OCI-LY7 (cell line): ENCODE measurements around the gene HLA-DPB1. TPM values are rescaled to one million over a fixed set of nuclear protein-coding genes. Genes with fewer than 3 reads are reported as not detected.

Source experiments
- BruUV-seq: library from RNA; stranded (reverse); fragments of 400-500 nt; replicated peaks from 2 replicates; lab custom pipeline; 2021; lab: Mats Ljungman, UMichigan
- CTCF ChIA-PET: fragments of 300-600 bp; sonication (Branson Sonifier 250); formaldehyde crosslinking; loops from one replicate; lab custom pipeline; 2022; ENCODE audit warnings: antibody characterized with exemption; ENCODE audit not compliant: unreplicated experiment; lab: Charles Lee
- POLR2A ChIA-PET: fragments of 300-600 bp; sonication (Branson Sonifier 250); formaldehyde crosslinking; loops from one replicate; lab custom pipeline; 2022; ENCODE audit warnings: antibody characterized with exemption; lab: Charles Lee
- DNase-seq: peaks from one replicate; pipeline ENCODE4 v3.0.0-alpha.2; 2015; ENCODE audit warnings: low spot score
- H2AFZ ChIP-seq: fragments of 200-600 bp; sonication (generic), shearing (Covaris generic); 2 replicates; pipeline ENCODE4 v1.6.1; 2014; ENCODE audit warnings: mild to moderate bottlenecking, antibody characterized with exemption, low read length, moderate library complexity
- H3K27ac ChIP-seq: fragments of 200-600 bp; sonication (generic); 2 replicates; pipeline ENCODE4 v1.5.1; 2014; ENCODE audit warnings: mixed run types, low read depth, mild to moderate bottlenecking, moderate library complexity, low read length, inconsistent platforms; ENCODE audit not compliant: poor library complexity, severe bottlenecking
- H3K36me3 ChIP-seq: fragments of 200-600 bp; sonication (generic); 2 replicates; pipeline ENCODE4 v1.6.1; 2014; ENCODE audit warnings: mild to moderate bottlenecking, antibody characterized with exemption, low read length, moderate library complexity, mixed read lengths; ENCODE audit not compliant: insufficient read depth
- H3K4me1 ChIP-seq: fragments of 200-600 bp; sonication (generic); 2 replicates; pipeline ENCODE4 v1.5.1; 2014; ENCODE audit warnings: mild to moderate bottlenecking, low read length; ENCODE audit not compliant: insufficient read depth, poor library complexity, severe bottlenecking
- H3K4me2 ChIP-seq: fragments of 200-600 bp; sonication (generic); 2 replicates; pipeline ENCODE4 v1.6.1; 2014; ENCODE audit warnings: mild to moderate bottlenecking, low read length
- H3K4me3 ChIP-seq: fragments of 200-600 bp; sonication (generic); 2 replicates; pipeline ENCODE4 v1.5.1; 2014; ENCODE audit warnings: mild to moderate bottlenecking, low read depth, low read length; ENCODE audit not compliant: poor library complexity, severe bottlenecking
- H3K79me2 ChIP-seq: fragments of 200-600 bp; sonication (generic); 2 replicates; pipeline ENCODE4 v1.6.1; 2016; ENCODE audit warnings: low read depth, mild to moderate bottlenecking, low read length, moderate library complexity, mixed read lengths; ENCODE audit not compliant: insufficient read depth
- H3K9me2 ChIP-seq: fragments of 200-600 bp; sonication (generic); 2 replicates; pipeline ENCODE4 v1.6.1; 2016; ENCODE audit warnings: mild to moderate bottlenecking, low read length, mixed read lengths; ENCODE audit not compliant: insufficient read depth
- H3K9me3 ChIP-seq: fragments of 200-600 bp; sonication (generic); 2 replicates; pipeline ENCODE4 v1.6.1; 2014; ENCODE audit warnings: mild to moderate bottlenecking, mixed run types, low read length, mixed read lengths
- H4K20me1 ChIP-seq: fragments of 200-600 bp; sonication (generic); 2 replicates; pipeline ENCODE4 v1.6.1; 2014; ENCODE audit warnings: mild to moderate bottlenecking, antibody characterized with exemption, low read length, moderate library complexity, mixed read lengths; ENCODE audit not compliant: insufficient read depth
- EZH2phosphoT487 ChIP-seq: fragments of 200-600 bp; sonication (generic); IDR thresholded peaks from 2 replicates; pipeline ENCODE4 v1.6.1; 2018; ENCODE audit warnings: low read depth, borderline replicate concordance, mild to moderate bottlenecking, mixed run types, antibody characterized with exemption, low read length, moderate library complexity, mixed read lengths
- intact Hi-C: fragments of 100-400 bp; cut with micrococcal nuclease; formaldehyde crosslinking; loops from one replicate; pipeline ENCODE4 v1.10.0; 2022; ENCODE audit not compliant: unreplicated experiment
- total RNA-seq, 2 experiments: library from RNA; depleted of rRNA in 1 of 2; stranded (reverse); fragments of >200 nt in 1 of 2; shearing (Covaris generic) in 1 of 2; gene quantifications; 2 replicates each; pipeline ENCODE4 v1.2.3, GENCODE V29; 2014 to 2022
- TF ChIP-seq, protein P1 (sequence below): fragments of 200-600 bp; sonication (generic); conservative IDR thresholded peaks from 2 replicates; pipeline ENCODE4 v1.5.1; 2014; ENCODE audit warnings: mild to moderate bottlenecking, antibody characterized with exemption, low read length, moderate library complexity, mixed read lengths

HLA-DPB1 gene
- total RNA-seq, 2 experiments from 2014 or later: 74.5 to 117 TPM

DNA sequence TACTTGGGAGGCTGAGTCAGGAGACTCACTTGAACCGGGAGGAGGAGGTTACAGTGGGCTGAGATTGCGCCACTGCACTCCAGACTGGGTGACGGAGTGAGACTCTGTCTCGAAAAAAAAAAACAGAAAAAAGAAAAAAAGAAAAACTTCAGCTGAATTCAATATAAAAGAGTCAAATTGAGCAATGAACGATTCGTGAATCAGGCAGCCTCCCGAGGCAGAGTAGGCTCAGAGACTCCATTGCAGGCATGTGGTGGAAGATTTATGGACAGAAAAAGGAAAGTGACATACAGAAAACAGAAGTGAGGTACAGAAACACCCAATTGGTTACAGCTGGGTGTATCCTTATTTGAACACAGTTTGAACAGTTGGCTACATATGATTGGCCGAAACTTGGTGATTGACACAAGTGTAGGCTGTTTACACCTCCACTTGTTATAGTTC is 56.3 kb downstream of the HLA-DPB1 start:
- BruUV-seq: no TSS peak
- Histone ChIP-seq H3K9me2 (no peaks in the 10 kb centered on the region), H3K36me3 (no peaks in the 10 kb centered on the region), H3K79me2 (no peaks in the 10 kb centered on the region), H3K4me3 (no peak overlapping the region), H2AFZ (no peak overlapping the region), H3K27ac (no peak overlapping the region), H4K20me1 (no peaks in the 10 kb centered on the region), H3K4me1 (no peaks in the 10 kb centered on the region), H3K4me2 (no peak overlapping the region), H3K9me3 (no peaks in the 10 kb centered on the region)
- intact Hi-C loops: no loop called here
- ChIA-PET POLR2A (no interaction called here), CTCF (no interaction called here)
- TF ChIP-seq, protein P1, sequence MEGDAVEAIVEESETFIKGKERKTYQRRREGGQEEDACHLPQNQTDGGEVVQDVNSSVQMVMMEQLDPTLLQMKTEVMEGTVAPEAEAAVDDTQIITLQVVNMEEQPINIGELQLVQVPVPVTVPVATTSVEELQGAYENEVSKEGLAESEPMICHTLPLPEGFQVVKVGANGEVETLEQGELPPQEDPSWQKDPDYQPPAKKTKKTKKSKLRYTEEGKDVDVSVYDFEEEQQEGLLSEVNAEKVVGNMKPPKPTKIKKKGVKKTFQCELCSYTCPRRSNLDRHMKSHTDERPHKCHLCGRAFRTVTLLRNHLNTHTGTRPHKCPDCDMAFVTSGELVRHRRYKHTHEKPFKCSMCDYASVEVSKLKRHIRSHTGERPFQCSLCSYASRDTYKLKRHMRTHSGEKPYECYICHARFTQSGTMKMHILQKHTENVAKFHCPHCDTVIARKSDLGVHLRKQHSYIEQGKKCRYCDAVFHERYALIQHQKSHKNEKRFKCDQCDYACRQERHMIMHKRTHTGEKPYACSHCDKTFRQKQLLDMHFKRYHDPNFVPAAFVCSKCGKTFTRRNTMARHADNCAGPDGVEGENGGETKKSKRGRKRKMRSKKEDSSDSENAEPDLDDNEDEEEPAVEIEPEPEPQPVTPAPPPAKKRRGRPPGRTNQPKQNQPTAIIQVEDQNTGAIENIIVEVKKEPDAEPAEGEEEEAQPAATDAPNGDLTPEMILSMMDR: no peak
- TF ChIP-seq EZH2phosphoT487: no peak
- DNase-seq: no peak

DNA sequence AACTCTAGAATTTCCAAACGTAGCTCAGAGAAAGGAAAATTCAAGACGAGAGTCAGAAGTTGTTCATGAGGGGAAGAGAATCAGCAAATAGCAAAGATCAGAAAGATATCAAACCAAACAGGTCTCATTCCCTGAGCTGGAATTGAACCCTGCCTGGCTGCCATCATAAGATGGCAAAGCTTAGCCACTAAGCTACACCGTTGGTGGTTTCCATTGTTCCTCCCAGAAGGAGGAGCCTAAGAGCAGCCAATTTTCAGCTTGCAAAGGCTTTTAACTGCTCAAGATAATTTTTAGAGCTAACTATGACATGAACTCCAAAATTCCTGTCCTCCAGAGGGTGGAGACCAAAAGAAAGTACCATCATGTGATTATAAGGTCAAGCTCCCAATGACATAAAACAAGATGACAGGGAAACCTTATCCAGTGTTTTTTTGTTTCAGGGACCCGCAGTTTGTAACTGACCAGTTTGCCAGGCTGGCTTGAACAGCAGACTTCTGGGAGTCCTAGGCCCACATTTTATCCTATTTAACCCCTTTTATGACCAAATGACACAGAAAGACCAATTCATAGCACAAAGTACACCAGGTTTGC is 60.6 kb downstream of the HLA-DPB1 start:
- H3K36me3 ChIP-seq: no peaks in the 10 kb centered on the region
- no peak for DNase-seq
- H3K79me2 ChIP-seq: no peaks in the 10 kb centered on the region
- no peak overlapping the region for H3K27ac ChIP-seq
- H3K4me2 ChIP-seq: no peak overlapping the region
- intact Hi-C loops: no loop called here
- H3K9me3 ChIP-seq: no peaks in the 10 kb centered on the region
- H2AFZ ChIP-seq: no peak overlapping the region
- no peaks in the 10 kb centered on the region for H3K4me1 ChIP-seq
- no peaks in the 10 kb centered on the region for H4K20me1 ChIP-seq
- no peak overlapping the region for H3K4me3 ChIP-seq
- no TSS peak for BruUV-seq
- ChIA-PET POLR2A (interaction anchor here (0.6 to 1.5 kb wide), 4 partner anchors 10 to 336 kb away, joined by 3 read pairs; partner anchors contain the start of gene HLA-DPA1), CTCF (no interaction called here)
- no peaks in the 10 kb centered on the region for H3K9me2 ChIP-seq
- TF ChIP-seq, protein P1: no peak
- TF ChIP-seq EZH2phosphoT487: no peak

Other genes with a start within 250 kb of the HLA-DPB1 start
- 90.9 and 96.4 TPM in 2 replicates for gene TAP2, start 237.3 kb upstream of the HLA-DPB1 start, total RNA-seq (2014; rRNA removed; shearing (Covaris generic))
- gene TAP2, start 237.3 kb upstream of the HLA-DPB1 start, total RNA-seq (2022): 108 and 132 TPM in 2 replicates
- gene PSMB8, start 231.9 kb upstream of the HLA-DPB1 start, total RNA-seq (2014; rRNA removed; shearing (Covaris generic)): 142 and 164 TPM in 2 replicates
- 194 and 216 TPM in 2 replicates for gene PSMB8, start 231.9 kb upstream of the HLA-DPB1 start, total RNA-seq (2022)
- gene TAP1, start 222.3 kb upstream of the HLA-DPB1 start, total RNA-seq (2014; rRNA removed; shearing (Covaris generic)): 62.1 and 85.9 TPM in 2 replicates
- 66.3 and 75.0 TPM in 2 replicates for gene TAP1, start 222.3 kb upstream of the HLA-DPB1 start, total RNA-seq (2022)
- gene PSMB9, start 221.8 kb upstream of the HLA-DPB1 start, total RNA-seq (2014; rRNA removed; shearing (Covaris generic)): 149 and 158 TPM in 2 replicates
- gene PSMB9, start 221.8 kb upstream of the HLA-DPB1 start, total RNA-seq (2022): 193 and 207 TPM in 2 replicates
- 85.1 and 98.0 TPM in 2 replicates for gene HLA-DMB, start 135.0 kb upstream of the HLA-DPB1 start, total RNA-seq (2014; rRNA removed; shearing (Covaris generic))
- gene HLA-DMB, start 135.0 kb upstream of the HLA-DPB1 start, total RNA-seq (2022): 77.0 and 78.5 TPM in 2 replicates
- gene HLA-DMA, start 122.9 kb upstream of the HLA-DPB1 start, total RNA-seq (2014; rRNA removed; shearing (Covaris generic)): 175 and 207 TPM in 2 replicates
- 140 TPM in 2 replicates for gene HLA-DMA, start 122.9 kb upstream of the HLA-DPB1 start, total RNA-seq (2022)
- gene BRD2, start 107.4 kb upstream of the HLA-DPB1 start, total RNA-seq (2014; rRNA removed; shearing (Covaris generic)): 236 and 237 TPM in 2 replicates
- 326 and 361 TPM in 2 replicates for gene BRD2, start 107.4 kb upstream of the HLA-DPB1 start, total RNA-seq (2022)
- 60.3 and 78.3 TPM in 2 replicates for gene HLA-DOA, start 66.4 kb upstream of the HLA-DPB1 start, total RNA-seq (2014; rRNA removed; shearing (Covaris generic))
- 55.0 and 65.4 TPM in 2 replicates for gene HLA-DOA, start 66.4 kb upstream of the HLA-DPB1 start, total RNA-seq (2022)
- 306 and 388 TPM in 2 replicates for gene HLA-DPA1, start 2.3 kb upstream of the HLA-DPB1 start, total RNA-seq (2014; rRNA removed; shearing (Covaris generic))
- 253 and 256 TPM in 2 replicates for gene HLA-DPA1, start 2.3 kb upstream of the HLA-DPB1 start, total RNA-seq (2022)
- gene COL11A2, start 116.5 kb downstream of the HLA-DPB1 start, total RNA-seq (2014; rRNA removed; shearing (Covaris generic)): 3.5 and 5.2 TPM in 2 replicates
- gene COL11A2, start 116.5 kb downstream of the HLA-DPB1 start, total RNA-seq (2022): 4.5 and 4.6 TPM in 2 replicates
- gene RXRB, start 124.7 kb downstream of the HLA-DPB1 start, total RNA-seq (2014; rRNA removed; shearing (Covaris generic)): 30.6 and 32.5 TPM in 2 replicates
- gene RXRB, start 124.7 kb downstream of the HLA-DPB1 start, total RNA-seq (2022): 47.3 and 48.5 TPM in 2 replicates
- gene SLC39A7, start 124.9 kb downstream of the HLA-DPB1 start, total RNA-seq (2014; rRNA removed; shearing (Covaris generic)): 22.9 and 29.2 TPM in 2 replicates
- gene SLC39A7, start 124.9 kb downstream of the HLA-DPB1 start, total RNA-seq (2022): 48.3 and 53.2 TPM in 2 replicates
- gene HSD17B8, start 128.7 kb downstream of the HLA-DPB1 start, total RNA-seq (2014; rRNA removed; shearing (Covaris generic)): 11.6 and 21.4 TPM in 2 replicates
- 18.8 and 23.5 TPM in 2 replicates for gene HSD17B8, start 128.7 kb downstream of the HLA-DPB1 start, total RNA-seq (2022)
- gene RING1, start 132.5 kb downstream of the HLA-DPB1 start, total RNA-seq (2014; rRNA removed; shearing (Covaris generic)): 25.0 and 31.8 TPM in 2 replicates
- gene RING1, start 132.5 kb downstream of the HLA-DPB1 start, total RNA-seq (2022): 40.0 and 42.7 TPM in 2 replicates
- gene VPS52, start 195.9 kb downstream of the HLA-DPB1 start, total RNA-seq (2014; rRNA removed; shearing (Covaris generic)): 50.4 and 53.5 TPM in 2 replicates
- 73.5 and 80.3 TPM in 2 replicates for gene VPS52, start 195.9 kb downstream of the HLA-DPB1 start, total RNA-seq (2022)
- gene RPS18, start 196.1 kb downstream of the HLA-DPB1 start, total RNA-seq (2014; rRNA removed; shearing (Covaris generic)): 7,191 and 8,620 TPM in 2 replicates
- 4,034 and 4,317 TPM in 2 replicates for gene RPS18, start 196.1 kb downstream of the HLA-DPB1 start, total RNA-seq (2022)
- gene B3GALT4, start 201.1 kb downstream of the HLA-DPB1 start, total RNA-seq (2014; rRNA removed; shearing (Covaris generic)): 13.1 and 14.2 TPM in 2 replicates
- gene B3GALT4, start 201.1 kb downstream of the HLA-DPB1 start, total RNA-seq (2022): 14.1 and 17.3 TPM in 2 replicates
- gene WDR46, start 213.2 kb downstream of the HLA-DPB1 start, total RNA-seq (2014; rRNA removed; shearing (Covaris generic)): 127 and 129 TPM in 2 replicates
- gene WDR46, start 213.2 kb downstream of the HLA-DPB1 start, total RNA-seq (2022): 71.4 and 83.3 TPM in 2 replicates
- gene PFDN6, start 213.6 kb downstream of the HLA-DPB1 start, total RNA-seq (2014; rRNA removed; shearing (Covaris generic)): 72.5 and 112 TPM in 2 replicates
- gene PFDN6, start 213.6 kb downstream of the HLA-DPB1 start, total RNA-seq (2022): 65.4 and 90.6 TPM in 2 replicates
- gene RGL2, start 223.0 kb downstream of the HLA-DPB1 start, total RNA-seq (2014; rRNA removed; shearing (Covaris generic)): 27.2 and 27.3 TPM in 2 replicates
- 67.1 and 67.6 TPM in 2 replicates for gene RGL2, start 223.0 kb downstream of the HLA-DPB1 start, total RNA-seq (2022)
- 73.6 and 106 TPM in 2 replicates for gene TAPBP, start 238.1 kb downstream of the HLA-DPB1 start, total RNA-seq (2014; rRNA removed; shearing (Covaris generic))
- 148 and 150 TPM in 2 replicates for gene TAPBP, start 238.1 kb downstream of the HLA-DPB1 start, total RNA-seq (2022)
- 17.4 and 21.6 TPM in 2 replicates for gene ZBTB22, start 241.8 kb downstream of the HLA-DPB1 start, total RNA-seq (2014; rRNA removed; shearing (Covaris generic))
- gene ZBTB22, start 241.8 kb downstream of the HLA-DPB1 start, total RNA-seq (2022): 14.1 and 18.5 TPM in 2 replicates
- 77.5 and 79.2 TPM in 2 replicates for gene DAXX, start 247.0 kb downstream of the HLA-DPB1 start, total RNA-seq (2014; rRNA removed; shearing (Covaris generic))
- 93.3 and 97.8 TPM in 2 replicates for gene DAXX, start 247.0 kb downstream of the HLA-DPB1 start, total RNA-seq (2022)